Right lung (tissue), 10 donors: ENCODE results near the gene FDXACB1. TPM values are rescaled to one million over a fixed set of nuclear protein-coding genes. Genes with fewer than 3 reads are reported as not detected.

Source experiments
- DNase-seq, 2 donors: peaks; one replicate each; pipeline ENCODE4 v3.0.0-alpha.2; 2013
- long read RNA-seq, 8 donors: transcript quantifications; one replicate each; lab custom pipeline, GENCODE V29; 2026
- polyA plus RNA-seq, 5 donors: library from polyadenylated mRNA; unstranded; fragments of 120-200 nt; gene quantifications; one replicate each; pipeline versions ENCODE4 v1.2.1 to v1.2.3, GENCODE V29; 2013; ENCODE audit warnings: inconsistent platforms in 1 of 5, low replicate concordance in 1 of 5; ENCODE audit not compliant: insufficient read length in 5 of 5, insufficient read depth in 1 of 5

FDXACB1 gene, protein sequence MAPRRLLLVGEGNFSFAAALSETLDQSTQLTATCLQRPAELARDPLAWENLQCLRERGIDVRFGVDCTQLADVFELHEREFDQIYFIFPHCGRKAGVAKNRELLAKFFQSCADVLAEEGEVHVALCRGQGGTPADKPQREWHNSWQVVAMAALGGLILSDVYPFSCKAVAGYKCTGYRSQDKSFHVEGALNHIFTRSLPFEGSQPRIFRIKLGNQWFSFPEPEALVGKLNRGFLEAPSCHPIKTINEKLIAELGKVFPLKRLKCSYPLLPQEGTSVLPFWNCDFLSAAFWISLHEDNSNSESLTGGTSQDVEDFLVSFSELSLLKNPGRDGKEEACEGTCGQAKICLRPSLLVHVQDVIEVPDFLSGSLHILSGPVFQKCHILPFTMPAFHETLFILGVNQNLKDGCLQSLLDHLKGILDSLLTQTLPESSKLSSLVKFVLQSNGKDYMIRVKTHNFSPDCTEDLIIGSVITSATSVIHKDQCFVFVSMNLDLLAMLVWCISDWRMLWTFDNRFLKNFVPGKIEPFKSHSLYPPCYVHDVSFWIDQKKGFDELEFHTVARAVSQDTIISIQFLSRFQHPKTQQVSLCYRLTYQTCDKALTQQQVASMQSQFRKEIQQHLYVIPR
- 1 to 10 TPM; 4.5 to 5.7 (median 4.6) TPM for polyA plus RNA-seq
- long read RNA-seq, donor 1, partial matches to known transcripts = 0 of 3 reads
- long read RNA-seq, donor 1, other reads (novel, unspliced or antisense) = 0 of 3 reads
- long read RNA-seq, donor 2, partial matches to known transcripts = 0 of 1 reads
- long read RNA-seq, donor 2, other reads (novel, unspliced or antisense) = 0 of 1 reads
- long read RNA-seq, donor 3, partial matches to known transcripts = 0 of 1 reads
- long read RNA-seq, donor 3, other reads (novel, unspliced or antisense) = 0 of 1 reads
- long read RNA-seq, donor 4 = 0 reads
- long read RNA-seq, donor 5, partial matches to known transcripts = 0 of 1 reads
- long read RNA-seq, donor 5, other reads (novel, unspliced or antisense) = 0 of 1 reads
- long read RNA-seq, donor 6 = 0 reads
- long read RNA-seq, donor 7, partial matches to known transcripts = 0 of 2 reads
- long read RNA-seq, donor 7, other reads (novel, unspliced or antisense) = 0 of 2 reads
- long read RNA-seq, donor 8 = 0 reads

- peak; percentile 97 for DNase-seq
Observed at GRCh38 chr11:111878849-111879636, at the start of gene FDXACB1, which contains the start of gene CFAP68. TSS of gene FDXACB1 (minus strand) at chr11:111879165. CDS start at chr11:111879132, 33 bp downstream. TSS of gene CFAP68 (plus strand) at chr11:111879541. CDS start at chr11:111879561, 20 bp downstream.

GRCh38 chr11:111926505-111927391 is 47.8 kb upstream of the FDXACB1 start:
- DNase-seq = peak; percentile 96 to 97

- DNase-seq = no peak
Observed at GRCh38 chr11:111925953-111926352, 47.0 kb upstream of the FDXACB1 start.

- DNase-seq = no peak
Observed at GRCh38 chr11:111923951-111924350, 45.0 kb upstream of the FDXACB1 start.

DNA sequence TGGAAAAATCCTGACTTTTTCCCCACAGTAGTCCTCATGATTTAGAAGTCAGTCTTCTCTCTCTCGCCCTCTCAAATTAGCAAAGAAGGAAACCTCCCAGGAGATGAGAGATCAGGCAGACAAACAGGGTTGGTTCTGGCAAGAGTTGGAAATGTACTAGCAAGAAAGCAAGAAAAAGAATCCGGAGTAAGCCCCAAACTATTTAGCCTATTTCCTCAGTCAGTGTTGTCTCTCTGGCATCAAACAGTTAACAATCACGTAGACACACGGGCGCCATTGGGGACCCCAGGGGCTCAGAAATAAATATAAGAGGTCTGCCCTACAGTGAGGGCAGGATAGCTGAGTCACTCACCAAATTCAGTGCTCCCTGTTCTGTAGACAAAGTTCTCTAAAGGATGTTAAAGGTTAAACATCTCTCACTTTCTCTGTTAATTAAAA is 44.4 kb upstream of the FDXACB1 start:
- DNase-seq = no peak

DNA sequence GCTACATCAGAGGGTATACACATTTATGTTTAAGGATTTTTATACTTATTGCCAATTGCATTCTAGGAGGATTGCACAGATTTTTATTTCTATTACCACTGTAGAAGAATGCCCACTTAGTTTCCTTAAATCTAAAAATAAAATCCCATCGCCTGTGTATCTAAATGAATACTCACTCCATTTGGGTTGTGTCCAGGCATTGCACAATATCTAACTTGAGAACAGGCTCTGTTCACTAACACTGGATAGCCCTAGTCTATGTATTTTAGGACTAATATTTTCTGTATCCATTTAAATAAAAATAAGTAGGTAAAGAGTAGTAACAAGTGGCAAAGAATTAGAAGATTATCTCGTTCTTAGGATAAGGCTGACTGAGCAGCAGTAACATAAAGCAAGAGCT is 43.8 kb upstream of the FDXACB1 start:
- DNase-seq = peak; percentile 82 to 85

GRCh38 chr11:111921541-111922230 is 42.7 kb upstream of the FDXACB1 start:
- DNase-seq = no peak

DNA sequence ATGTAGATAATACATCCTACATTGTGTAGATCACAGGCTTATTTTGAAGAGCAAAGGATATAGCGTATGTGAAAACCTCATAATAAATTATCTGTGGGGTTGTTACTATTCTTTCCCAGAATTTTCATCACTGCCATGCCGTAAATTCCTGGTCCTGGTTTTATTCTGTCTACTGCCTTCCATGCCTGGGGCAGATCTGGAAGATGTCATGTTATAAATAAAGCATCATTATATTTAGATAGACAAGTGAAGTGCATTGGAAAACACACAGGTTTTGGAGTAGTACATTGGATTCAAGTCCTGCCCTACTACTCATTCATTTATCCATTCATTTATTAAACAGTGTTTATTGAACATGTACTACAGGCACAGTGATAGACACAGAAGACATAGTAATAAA is 41.9 kb upstream of the FDXACB1 start:
- DNase-seq = no peak

- DNase-seq = peak; percentile 76 to 78
Observed at GRCh38 chr11:111918390-111919256, 39.7 kb upstream of the FDXACB1 start, which contains the start of gene C11orf52. TSS of gene C11orf52 (plus strand) at chr11:111918913. CDS start at chr11:111918973, 60 bp downstream.

DNA sequence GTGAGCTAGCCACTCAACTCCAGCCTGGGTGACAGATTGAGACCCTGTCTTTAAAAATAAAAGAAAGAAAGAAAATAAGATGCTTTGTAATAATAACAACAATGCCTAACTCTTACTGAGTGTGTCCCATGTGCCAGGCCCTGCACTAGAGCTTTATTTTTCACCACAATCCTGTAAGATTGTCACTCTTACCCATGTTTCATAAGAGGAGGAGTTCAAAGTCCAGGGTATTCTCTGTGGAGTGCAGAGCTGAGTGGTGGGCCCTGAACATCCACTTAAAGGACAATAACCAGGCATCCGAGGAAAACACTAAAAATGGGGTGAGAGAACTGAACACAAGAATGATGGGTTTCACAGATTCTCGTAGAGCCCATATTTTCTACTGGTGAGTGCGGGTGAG is 38.8 kb upstream of the FDXACB1 start:
- no peak for DNase-seq

DNA sequence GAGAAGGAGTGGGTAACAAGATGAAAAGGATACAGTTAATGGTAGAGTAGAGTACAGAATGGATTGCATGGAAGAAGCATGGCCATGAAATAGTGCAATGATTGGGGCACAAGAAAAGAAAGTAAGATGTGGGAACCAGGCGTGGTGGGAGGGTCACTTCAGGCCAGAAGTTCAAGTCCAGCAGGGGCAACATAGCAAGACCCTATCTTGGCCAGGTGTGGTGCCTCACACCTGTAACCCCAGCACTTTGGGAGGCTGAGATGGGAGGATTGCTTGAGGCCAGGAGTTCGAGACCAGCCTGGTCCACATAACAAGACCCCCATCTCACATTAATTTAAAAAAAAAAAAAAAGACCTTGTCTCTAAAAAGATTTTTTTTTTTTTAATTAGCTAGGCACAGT is 38.3 kb upstream of the FDXACB1 start:
- no peak for DNase-seq

- no peak for DNase-seq
Observed at GRCh38 chr11:111916768-111917167, 37.8 kb upstream of the FDXACB1 start.

- peak in 1 of 2 donors; percentile 61 for DNase-seq
Observed at GRCh38 chr11:111913997-111914396, 35.0 kb upstream of the FDXACB1 start.

- peak in 1 of 2 donors; percentile 36 for DNase-seq
Observed at GRCh38 chr11:111913031-111913861, 34.3 kb upstream of the FDXACB1 start.

- no peak for DNase-seq
Observed at GRCh38 chr11:111912535-111912934, 33.6 kb upstream of the FDXACB1 start, which contains the start of gene HSPB2. TSS of gene HSPB2 (plus strand) at chr11:111912734. CDS start at chr11:111912830, 96 bp downstream.

DNA sequence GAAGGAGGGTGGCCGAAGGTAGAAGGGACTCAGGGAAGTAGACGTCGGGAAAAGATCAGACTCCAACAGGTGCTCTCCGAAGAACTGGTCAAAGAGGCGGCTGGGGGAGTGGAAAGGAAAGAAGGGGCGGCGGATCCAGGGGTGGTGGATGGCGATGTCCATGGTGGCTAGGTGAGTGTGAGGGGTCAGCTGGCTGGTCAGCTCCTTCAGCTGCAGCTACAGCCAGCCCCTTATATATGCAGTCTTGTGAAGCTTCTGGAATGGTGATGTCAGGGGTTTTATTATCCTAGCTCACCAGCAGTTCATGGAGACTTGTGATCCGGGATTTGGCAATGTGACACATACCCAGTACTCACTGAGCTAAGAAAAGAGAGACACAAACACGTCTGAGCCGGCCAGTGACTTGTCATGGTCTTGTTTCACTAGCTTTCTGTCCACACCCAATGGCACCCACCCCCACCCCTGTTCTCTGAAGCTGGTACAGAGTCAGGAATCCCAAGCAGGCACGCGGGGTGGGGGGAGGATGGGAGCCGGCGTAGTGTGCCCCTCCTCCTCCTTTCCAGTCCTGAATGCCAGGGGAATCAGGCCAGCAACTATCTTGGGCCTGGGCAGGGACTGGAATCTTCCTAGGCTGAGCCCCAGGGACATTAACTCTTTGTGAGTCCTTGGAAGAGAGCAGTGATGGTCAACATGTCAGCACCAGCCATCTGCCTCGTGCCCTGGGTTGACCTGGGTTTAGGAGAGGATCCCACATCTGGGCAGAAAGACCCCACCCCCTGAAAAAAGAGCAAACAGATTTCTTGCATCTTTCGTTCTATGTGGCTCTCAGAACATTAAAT is 32.8 kb upstream of the FDXACB1 start, which contains the start of gene CRYAB:
TSS of gene CRYAB (minus strand) at position 208 of the 839 bp plus-strand sequence. CDS start at position 162, 46 bp downstream.
- peak; percentile 76 to 84 for DNase-seq
